Brain pericyte (primary cell): ENCODE data around the gene CPA3.

Experiments
- DNase-seq: peaks from one replicate; pipeline ENCODE4 v3.0.0-alpha.2; 2012; ENCODE audit warnings: low read depth, low spot score

The CPA3 gene, protein sequence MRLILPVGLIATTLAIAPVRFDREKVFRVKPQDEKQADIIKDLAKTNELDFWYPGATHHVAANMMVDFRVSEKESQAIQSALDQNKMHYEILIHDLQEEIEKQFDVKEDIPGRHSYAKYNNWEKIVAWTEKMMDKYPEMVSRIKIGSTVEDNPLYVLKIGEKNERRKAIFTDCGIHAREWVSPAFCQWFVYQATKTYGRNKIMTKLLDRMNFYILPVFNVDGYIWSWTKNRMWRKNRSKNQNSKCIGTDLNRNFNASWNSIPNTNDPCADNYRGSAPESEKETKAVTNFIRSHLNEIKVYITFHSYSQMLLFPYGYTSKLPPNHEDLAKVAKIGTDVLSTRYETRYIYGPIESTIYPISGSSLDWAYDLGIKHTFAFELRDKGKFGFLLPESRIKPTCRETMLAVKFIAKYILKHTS

DNA sequence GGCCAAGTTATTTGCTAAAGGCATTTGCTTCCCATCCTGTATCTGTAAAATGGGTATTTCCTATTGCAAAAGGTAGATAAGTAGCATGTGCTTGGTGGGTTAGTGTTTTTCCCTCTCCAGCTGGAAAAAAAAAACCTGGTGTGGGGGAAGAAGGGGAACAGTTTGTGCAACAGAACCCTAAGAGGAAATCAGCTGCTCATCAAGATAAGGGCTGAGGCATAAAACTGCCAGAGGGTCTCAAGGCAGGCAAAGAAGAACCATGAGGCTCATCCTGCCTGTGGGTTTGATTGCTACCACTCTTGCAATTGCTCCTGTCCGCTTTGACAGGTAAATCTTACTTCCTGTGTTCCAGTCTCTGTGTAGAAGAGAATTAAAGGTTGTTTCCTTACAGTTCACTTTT is at the start of gene CPA3:
Gene CPA3 (plus strand): TSS at position 248 of the 400 bp plus-strand sequence. CDS start 12 bp downstream, at position 260.
- DNase-seq = no peak

DNA sequence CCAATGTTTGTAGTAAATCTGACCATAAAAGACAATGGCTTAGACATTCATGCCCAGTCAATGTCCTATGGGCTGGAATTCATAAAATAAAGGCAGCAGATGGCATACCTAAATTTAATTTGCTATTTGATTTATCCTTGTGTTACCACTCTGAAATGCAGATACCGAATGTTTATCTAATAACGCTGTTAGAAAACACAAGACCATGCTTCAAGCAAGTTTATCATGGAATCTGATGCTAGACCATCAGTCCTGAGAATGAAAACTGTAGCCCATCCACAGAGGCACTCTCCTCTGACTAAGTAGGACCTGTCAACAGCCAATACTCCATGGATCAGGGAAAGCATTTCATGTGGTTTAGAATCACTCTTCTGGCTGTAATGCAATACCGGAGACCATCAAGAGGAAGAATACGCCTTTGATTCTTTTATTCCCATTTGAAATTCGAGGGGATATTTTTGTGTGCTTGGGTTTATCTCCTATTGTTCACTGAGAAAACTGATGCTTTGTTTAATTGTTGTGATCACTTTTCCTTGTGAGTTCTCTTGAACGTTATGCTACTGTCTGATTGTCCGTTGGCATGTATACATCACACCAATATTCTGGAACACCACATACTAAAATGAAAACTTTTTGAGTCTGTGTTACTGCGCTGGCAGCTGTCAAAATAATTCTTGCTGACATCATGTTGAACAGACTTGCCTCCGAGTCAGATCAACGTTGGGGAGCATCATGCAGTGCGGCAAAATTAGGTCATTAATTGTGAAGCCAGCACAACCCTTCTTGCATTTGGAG is 49.6 kb upstream of the CPA3 start:
- no peak for DNase-seq

DNA sequence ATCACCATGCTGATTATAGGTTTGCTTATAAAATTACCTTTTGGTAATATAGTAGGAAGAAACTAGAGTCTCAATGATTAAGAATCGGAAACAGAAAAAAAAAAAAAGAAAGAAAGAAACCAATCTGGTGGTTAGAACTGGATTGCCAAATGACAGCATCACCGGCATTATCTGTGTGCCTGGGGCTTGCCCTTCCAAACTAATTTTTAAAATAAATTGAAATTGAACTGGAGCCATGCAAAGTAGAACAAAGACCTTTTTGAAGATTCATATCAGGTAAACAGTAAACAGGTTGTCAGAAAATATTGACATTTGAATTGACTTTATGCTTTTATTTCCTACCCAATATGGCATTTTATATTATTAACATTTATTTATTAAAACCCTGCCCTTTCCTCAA is 48.7 kb upstream of the CPA3 start:
- no peak for DNase-seq

DNA sequence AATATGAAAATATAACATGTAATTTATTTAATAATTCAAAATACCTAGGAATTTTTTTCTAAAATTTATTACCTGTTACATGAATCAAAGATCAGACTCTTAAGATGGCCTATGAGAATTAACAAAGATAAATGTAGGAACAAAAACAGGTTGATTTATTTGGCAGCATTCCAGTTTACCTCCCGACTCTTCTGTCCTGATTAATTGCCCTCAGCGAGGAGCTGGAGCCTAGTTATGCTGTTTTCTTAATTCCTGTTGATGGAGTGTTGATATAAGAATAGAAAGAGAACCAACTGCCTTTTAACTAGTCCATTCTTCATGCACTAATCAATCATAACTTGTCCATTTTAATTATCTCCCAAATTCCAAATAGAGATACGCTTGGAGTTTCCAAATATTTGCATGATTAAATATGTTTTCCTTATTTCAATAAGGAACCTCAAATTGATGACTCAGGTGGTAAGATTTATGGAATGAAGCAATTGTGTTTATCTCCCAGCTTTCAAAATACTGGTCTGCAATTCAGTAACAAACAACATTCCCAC is 48.0 kb upstream of the CPA3 start:
- no peak for DNase-seq

DNA sequence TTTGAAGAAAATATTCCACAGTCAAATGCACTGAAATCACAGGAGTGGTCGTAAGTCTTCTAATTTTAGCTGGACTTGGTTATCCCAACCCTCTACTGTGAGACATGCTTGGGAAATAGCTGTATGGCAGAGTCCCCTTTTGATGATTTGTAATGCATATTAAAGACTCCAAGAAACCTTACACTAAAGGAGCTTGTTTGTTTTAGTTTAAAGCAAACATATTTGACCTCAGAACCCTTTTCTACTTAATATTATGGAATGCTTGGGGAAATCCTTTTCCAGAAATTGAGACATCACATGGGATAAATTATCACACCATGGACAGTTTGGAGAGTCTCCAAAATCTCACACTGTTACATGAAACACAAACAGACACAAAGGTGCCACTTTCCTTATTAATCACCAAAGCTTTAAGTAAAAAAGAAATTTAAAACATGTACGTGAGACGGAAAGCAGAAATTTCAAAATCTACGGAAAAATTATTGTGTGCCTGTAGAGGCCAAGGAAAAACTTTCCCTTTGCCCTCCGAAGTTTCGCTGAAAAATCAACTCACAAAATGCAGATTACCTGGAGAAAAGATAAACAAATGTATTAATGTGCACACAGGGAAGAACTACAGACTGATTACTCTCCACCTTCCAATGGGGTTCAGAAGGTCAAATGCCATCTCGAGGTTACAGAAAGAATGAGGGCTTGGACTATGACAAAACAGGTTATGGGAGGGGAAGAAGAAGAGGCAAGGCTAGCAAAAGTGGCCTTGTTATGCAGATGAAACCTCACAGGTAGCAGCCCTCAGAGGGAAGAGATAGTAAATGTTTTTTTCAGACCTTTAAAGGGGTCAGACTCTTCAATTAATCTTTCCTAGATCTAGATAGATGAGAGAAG is 44.5 kb upstream of the CPA3 start:
- no peak for DNase-seq

DNA sequence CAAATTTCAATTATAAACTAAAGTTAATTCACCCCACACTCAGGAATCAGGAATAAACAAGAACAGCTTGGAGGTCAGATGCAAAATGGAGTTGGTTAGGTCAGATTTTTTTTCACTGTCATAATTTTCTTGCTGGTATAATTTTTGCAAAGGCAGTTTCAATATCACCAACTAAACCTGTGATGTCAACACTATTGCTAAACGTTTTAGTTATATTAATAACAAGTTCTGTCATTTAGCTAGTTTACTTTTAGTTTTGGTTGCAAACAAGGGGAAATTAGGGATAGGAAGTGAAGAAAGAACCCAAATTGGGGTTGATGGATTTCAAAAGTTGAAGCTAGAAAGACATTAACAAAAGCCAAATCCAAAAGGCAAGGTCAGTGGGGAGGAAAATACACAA is 42.1 kb upstream of the CPA3 start:
- DNase-seq = no peak

DNA sequence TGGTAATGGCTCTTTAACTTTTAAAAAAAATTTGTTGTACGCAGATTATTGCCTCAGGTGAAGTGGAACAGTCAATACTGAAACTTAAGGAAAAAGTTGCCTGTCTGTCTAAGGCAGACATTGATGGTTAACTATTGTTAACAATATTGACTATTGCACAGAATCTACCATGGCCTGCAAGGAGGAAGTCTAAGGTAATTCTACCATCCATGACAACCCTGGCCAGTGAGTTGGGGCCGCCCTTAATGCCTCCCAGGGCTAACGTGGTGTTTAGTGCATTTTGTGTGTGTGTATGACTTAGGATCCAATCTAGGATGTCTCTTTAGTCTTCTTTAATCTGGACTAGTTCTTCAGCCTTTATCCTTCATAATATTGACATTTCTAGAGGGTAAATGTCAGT is 39.6 kb upstream of the CPA3 start:
- DNase-seq = no peak

DNA sequence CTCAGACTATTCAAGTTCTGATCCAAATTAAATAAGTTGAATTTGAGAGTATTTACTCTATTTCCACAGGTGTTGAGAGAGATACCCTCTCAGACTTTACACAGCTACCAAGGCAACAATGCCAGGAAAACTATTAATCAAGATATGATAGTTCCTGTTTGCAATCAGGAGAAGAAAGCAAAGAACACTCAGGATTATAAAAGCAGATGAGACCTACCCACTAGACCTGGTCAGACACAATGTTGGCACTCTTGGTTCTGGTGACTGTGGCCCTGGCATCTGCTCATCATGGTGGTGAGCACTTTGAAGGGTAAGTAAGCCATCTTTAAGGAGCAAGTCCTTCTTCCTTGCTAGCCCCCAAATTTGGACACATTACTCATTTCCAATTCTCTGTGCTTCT is 37.5 kb upstream of the CPA3 start, which contains the start of gene CPB1:
Gene CPB1 (plus strand): TSS at position 227 of the 400 bp plus-strand sequence. CDS start 13 bp downstream, at position 240.
- no peak for DNase-seq

DNA sequence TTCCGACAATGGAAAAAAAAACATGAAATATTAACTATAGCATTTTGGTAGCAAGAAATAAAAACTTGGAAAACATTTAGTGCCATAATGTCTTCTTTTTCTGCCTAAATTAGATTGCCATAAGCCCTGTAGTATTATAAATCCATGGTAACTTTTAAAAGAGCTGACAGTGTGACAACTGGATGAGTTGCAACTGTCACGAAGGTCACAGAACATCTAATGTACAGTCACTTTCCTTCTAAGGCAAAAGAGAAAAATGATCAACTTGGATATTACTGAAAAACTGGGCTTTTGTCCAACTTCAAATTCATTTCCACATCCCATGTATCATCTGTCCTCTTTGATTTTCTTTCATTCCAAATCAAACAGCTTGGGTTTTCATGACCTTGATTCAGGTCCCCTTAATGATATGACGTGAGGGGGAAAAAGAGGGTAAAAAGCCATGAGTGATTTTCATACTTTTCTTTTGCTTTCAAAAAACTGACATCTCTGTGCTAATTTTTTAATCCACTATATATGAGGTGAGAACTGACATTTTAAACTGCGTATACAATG is 36.9 kb upstream of the CPA3 start:
- no peak for DNase-seq

DNA sequence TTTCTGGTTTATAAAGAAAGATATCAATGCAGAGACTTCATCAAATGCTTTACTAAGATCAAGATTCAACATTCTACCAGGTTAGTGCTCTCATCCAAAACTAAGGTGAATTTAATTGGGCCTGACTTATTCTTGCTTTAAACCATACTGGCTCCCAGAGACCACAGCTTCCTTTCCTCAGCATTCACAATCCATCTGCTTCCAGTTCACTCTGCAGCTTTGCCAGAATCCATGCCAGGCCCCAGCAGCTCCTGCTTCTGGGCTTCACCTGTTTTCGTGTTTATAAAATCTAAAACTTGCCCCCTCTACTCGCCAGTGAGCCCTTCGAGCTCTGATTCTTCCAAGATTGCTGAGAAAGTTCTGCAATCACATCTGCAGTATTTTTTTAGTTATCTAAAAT is 35.2 kb upstream of the CPA3 start:
- DNase-seq = no peak

DNA sequence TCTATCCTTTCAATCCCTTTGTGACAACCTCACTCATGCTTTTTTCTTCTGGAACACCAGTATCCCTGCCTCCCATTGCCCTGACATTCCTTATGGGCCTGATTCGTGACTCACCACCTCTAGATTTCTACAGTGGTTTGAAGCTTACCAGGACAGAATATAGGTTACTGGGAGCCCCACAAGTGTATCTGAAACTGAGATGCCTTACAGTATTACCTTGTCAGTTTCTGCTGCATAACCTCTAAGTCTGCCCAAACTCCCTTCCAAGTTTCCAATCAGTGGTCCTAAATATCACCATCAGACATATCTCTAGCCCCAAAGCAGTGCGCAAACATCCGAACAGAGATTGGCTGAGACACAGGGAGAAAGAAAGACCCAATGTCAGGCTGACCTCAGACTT is 31.9 kb upstream of the CPA3 start:
- DNase-seq = no peak

DNA sequence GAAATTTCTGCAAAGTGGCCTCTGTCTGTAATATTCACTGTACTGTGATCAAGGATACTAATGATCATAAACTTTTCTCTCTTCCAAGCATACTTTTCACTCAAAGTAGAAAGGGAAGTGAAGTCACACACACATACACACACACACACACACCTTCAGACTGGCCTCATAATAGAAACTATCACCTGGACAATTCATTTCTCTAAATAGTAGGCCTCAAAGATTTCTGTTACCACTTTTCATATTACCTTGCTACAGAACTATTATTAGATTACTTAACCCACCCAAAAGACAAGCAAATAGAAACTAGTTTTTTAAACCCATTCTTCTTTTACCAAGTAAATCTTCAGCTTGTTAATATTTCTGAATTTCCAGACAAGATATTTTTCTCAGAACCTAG is 25.3 kb upstream of the CPA3 start:
- DNase-seq = no peak

DNA sequence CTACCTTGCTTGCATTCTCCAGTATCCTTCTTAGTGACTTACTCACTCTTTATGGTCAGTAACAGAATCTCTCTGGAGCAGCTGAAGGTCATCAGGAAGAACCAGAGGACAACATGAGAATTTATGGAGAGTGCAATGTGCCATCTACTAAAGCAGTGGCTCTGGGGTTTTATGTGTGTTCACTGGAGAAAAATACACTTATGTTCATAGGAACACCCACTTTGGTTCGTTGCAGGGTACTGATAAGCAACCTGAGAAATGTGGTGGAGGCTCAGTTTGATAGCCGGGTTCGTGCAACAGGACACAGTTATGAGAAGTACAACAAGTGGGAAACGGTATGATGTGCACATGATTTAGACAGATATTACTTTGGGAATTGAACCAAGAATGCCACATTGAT is 24.6 kb upstream of the CPA3 start:
- DNase-seq = no peak

DNA sequence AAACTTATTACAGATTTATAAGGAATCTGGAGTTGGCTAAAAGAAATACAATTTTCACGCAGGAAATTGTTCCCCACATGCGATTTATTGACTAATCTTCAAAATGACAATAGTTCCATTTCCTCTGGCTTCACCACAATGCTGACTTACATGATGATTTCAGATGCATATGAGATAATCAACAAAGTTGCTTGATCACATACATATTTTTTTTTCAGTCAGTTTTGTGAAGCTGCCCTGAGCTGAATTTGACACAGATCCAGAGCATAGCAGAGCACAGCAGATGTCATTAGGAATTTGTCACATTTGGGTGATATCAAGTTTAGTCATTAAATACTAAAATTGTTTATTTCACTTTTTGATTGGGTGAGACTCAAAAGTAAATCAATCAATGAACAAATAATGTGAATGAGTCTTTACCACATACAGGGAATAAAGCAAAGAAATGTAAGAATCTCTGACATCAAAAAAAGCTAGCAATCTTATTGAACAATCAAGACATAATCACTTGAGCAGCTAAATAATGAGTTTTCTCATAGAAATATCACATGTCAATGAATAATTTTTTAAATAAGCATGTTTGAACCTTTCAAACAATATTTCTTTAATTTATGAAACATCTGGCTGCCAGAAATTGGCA is 19.2 kb upstream of the CPA3 start:
- DNase-seq = no peak

DNA sequence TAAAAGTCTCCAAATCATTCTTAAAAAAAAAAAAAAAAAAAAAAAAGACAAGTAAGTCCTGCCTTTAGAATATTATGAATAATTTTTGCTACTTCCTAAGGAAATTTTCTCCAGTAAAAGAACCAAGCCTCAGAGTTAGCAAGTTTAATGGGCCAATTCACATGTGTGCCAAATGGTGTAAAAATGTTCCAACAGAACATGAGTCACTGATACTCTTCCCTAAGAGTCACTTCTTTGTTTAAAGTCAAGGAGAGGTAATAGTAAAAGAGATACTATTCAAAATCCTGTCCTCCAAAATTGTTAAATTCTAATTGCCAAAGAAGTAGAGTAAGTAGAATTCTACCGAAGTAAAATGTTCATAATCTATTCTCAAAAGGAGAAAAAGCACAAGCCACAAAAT is 17.7 kb upstream of the CPA3 start:
- DNase-seq = no peak

DNA sequence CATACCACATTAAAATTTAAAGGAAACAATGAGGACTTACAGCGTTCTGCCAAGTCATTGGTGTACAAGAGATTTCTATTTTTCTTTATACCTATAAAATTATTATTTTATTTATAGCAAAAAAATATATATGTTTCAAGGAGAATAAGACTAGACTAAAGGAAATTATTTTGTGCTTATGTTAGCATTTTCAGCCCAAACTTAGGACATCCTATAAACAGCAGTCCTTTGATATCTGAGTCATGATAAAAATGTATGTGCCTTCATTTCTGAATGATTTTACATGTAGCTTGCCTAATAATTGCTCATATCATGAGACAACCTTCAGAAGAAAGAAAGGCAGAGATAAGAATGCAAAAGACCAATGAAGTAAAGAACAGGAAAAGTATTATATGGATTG is 16.7 kb upstream of the CPA3 start:
- no peak for DNase-seq

DNA sequence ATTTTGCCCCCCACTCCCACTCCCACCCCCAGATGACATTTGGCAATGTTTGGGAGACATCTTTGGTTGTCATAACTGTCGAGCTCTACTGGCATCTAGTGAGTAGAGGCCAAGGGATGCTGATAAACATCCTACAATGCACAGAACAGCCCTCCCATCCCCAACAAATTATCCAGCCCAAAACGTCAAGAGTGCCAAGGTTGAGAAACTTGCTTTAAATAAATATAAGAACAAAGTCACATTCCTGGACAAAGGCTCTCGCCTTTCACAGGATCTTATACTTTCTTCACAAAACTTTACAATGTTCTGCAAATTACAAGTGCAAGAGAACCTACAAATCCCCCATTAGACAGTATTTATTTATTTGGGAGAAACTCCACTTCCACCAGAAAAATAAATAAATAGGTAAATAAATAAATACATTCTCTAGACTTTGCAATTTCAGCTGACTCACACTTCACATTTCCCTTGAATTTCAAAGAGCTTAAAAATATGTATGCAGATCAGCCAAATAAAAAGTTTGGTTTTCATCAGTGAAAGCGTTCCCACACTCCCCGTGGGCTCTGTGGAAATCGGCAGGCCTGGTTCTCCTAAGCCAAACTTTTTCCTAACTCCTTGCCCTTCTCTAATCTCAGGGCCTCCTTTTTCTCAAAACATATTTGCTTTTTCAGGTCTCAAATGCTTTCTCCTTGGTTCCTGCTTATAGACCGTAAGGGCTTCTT is 12.7 kb upstream of the CPA3 start:
- DNase-seq = no peak

DNA sequence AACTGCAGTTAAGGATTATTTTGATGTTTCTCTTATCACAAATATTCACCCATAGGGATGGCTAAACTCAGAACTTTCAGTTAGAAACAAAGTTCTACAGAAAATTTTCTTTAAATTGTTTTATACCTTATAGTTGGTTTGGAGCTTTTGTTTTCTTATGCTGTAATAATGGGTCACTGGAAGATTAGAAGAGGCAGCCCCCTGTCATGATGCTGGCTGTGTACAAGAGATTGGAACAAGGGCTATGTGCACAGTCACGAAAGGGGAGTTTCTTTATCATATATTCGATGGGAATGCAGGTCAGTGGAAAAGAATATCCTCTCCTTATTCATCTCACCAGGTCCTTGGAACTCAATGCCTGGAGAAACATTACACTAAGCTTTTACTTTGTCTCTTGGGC is 12.0 kb upstream of the CPA3 start:
- no peak for DNase-seq

DNA sequence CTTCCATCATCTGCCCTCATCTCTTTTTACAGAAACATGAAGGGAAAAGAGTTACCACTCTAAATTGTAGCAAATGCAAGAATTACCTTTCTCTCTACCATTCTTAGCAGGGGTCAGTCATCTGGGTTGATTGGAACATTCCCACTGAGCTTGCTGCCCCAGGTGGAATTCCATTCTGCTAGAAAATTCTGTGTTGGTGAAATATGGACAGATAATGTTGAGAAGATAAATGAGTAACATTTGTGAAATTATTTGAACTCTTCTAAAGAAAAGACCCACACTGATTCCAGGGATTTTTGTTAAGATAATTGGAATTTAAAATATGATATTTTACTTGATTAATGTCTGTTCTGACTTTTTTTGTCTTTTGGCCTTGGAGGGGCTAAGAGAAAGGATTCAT is 11.0 kb upstream of the CPA3 start:
- DNase-seq = no peak

DNA sequence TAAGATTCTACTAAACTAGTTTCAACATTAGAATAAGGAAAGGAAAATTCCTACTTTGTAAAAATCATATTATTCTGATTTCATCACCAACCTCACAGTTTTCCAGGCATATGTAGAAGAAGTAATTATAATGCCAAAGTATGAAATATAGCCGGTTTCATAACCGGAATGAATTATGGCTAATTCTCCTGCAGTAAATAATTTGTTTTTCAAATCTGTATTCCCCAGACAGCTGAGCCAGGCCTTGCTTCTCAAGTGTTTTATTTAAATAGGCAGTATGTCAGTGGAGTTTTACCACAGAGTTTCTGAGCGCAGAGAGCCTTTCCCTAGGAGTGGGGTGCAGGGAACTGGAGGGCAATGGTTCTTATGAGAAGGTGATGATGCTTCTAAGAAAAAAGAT is 8.7 kb upstream of the CPA3 start:
- DNase-seq = no peak
